Activated gamma-delta T cell treated with Interleukin-2 at 50 U/mL for 16 hours (primary cell): Measurements from ENCODE around the gene CDKN1C.
"Not testable (repeated sequence)": the region's sequence is repeated elsewhere in the genome, so short reads cannot be mapped to it uniquely, and the experiment has no call there.

Source experiments
- DNase-seq: peaks from one replicate; pipeline ENCODE4 v3.0.0-alpha.2; 2020

Gene CDKN1C

DNA sequence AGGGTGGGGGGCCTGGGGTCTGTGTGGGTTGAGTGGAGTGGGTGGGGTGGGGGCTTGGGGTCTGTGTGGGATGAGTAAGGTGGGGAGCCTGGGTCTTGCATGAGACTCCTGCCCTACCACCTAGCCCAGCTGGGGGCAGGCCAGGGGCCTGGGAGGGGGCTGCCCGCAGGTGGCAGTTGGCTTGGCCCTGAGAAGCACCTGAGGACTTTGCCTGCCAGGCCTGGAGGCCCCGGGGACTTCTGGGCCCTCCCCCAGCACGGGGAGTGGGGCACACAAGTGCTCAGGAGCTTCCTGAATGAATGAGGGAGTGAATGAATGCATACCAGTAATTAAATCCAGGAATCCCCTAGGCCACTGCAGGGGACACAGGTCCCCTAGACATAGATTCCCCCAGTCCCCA is 37.1 kb upstream of the CDKN1C start:
- no peak for DNase-seq

DNA sequence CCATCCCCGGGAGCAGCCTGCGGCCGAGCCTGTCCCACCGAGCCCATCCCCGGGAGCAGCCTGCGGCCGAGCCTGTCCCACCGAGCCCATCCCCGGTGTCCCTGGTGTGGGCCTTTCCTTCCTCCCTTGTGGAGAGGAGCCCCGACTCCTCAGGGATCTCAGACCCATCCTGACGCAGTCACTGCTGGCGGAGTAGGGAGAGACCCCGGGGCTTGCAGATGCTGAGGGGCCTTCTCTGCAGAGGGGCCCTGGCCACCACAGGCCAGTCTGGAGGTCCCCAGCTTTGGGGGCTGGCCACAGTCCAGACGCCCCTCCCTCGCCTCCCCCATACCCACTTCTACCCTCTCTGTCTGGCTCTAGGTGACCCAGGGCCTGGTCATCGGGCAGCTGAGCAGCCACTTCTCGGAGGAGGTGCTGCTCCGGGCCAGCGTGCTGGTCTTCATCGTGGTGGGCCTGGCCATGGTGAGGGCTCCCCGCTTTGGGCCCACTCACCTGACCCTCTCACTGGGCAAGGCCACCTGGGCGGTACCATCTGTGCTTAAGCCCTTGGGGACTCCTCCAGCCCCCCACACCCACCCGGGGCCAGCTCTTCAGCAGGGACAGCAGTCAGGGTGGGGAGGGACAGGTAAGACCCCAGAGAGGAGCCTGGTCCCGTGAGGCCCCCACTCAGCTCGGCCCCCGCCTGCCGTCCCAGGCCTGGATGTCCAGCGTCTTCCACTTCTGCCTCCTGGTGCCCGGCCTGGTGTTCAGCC is 36.3 kb upstream of the CDKN1C start:
- DNase-seq = no peak

DNA sequence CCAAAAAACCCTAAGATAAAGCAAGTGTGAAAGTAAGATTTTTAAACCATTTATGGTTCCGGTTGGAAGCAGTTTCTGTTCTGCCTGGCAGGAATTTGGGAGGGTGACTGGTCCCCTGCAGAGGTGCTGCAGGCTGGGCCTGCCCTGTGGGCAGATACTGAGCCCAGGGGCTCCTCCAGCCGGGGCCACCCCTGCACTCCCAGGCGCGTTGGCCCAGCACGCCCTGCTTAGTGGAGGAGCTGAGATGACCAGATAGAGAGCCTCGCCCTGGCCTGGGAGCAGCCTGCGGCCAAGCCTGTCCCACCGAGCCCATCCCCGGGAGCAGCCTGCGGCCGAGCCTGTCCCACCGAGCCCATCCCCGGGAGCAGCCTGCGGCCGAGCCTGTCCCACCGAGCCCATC is 35.7 kb upstream of the CDKN1C start:
- DNase-seq = no peak

DNA sequence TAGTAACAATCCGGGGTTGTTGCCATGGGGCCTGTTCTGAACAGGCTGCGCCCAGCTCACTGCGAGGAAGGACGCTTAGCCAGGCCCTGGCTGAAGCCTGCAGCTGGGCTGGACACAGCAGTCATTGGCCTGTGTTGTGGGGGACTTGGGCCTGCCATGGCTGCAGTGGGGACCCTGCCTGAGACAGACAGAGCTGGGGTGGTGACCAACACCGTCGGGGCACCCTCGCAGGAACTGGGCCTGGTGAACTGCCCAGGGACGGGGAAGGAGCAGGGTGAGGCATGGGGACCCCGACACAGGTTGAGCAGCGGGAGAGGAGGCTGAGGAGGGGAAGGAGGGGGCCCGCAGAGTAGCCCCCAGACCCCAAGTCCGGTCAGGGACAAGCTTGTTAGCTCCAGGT is 34.8 kb upstream of the CDKN1C start:
- no peak for DNase-seq

DNA sequence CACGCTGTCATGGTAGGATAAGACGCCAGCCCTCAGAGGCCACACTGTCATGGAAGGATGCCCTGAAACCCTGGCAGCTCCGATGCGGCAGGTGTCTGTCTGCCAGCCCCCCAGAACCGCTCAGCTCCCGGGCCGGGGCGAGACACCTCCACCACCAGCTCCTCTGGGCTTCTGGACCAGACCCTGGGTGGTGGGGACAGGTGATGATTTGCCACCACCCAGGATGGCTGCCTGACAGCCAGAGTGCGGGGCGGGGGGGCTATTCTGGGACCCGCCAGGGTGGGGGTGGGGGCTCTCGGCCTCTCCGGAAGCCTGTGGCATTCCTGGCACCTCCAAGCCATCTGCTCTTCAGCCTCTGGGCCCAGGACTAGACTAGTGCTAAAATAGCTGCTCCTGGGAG is 34.3 kb upstream of the CDKN1C start:
- no peak for DNase-seq

DNA sequence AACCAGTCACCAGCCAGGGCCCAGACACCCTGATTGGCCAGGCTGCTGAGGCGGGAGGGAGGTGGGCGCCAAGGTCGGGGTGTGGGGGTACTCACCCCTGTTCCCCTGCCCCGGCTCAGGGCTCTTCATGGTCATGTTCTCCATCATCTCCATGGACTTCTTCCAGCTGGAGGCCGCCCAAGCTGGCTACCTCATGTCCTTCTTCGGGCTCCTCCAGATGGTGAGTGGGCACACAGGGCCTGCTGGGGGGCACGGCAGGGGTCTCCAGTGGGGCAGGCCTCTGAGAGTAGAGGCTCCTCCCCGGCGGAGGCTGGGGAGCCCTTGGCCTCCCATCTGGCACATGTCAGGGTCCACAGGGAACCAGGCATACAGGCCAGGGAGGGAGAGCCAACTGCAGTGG is 33.6 kb upstream of the CDKN1C start:
- DNase-seq = no peak

DNA sequence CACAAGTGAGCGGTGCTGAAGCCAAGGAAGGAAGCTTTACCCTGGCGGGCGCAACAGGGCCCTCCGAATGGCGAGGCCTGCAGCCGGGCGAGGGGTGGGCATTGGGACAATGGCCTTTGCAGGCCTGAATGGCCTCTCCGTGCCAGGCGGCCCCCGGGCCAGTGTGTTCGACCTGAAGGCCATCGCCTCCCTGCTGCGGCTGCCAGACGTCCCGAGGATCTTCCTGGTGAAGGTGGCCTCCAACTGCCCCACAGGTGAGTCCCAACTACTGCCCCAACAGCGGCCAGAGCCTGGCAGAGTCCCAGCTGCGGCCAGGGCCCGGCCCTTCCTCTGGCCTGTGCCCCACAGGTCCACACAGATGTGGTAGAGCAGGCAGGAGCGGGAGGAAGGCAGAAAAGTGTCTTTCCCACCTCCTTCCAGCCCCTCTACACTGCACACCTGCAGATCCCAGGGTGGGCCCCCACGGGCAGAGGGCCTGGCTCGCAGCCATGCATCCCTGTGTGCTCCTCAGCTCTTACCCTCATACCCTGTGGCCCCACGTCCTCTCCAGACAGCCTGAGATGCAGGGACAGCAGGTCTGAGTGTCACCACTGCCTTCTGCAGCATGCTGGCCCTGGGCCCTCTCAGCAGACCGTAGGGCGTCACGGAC is 32.4 kb upstream of the CDKN1C start:
- DNase-seq = no peak

DNA sequence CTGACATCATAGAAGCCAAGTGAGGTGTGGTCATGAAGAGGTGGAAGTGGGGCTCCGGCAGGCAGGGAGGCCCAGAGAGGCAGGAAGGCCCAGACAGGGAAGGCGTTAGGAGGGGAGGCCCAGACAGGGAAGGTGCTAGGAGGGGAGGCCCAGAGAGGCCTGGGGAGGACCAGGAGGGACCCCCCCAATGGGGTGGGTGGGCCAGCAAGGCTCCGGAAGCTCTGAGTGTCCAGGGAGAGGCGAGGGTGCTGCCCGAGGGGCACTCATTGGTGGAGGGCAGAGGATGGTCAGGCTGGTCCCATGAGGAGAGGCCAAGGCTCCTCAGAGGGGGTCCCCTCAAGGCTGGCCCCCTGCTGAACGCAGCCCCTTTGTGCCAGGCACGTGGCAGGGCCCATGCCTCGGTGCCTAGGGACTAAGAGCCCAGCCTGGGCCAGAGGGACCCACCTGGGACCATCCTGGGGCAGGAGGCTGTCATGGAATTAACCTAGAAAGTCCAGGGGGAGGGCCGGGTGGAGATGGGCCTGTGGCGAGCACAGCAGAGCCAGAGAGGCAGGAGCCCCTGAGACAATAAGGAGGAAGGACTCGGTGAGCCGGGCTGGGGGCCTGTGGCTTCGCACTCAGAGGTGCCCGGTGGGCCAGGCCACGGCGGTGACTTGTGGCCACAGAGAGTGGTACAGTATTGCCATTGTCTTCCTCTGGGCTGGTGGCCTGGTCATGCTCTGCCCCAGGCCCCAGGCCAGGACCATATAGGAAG is 31.5 kb upstream of the CDKN1C start:
- no peak for DNase-seq

DNA sequence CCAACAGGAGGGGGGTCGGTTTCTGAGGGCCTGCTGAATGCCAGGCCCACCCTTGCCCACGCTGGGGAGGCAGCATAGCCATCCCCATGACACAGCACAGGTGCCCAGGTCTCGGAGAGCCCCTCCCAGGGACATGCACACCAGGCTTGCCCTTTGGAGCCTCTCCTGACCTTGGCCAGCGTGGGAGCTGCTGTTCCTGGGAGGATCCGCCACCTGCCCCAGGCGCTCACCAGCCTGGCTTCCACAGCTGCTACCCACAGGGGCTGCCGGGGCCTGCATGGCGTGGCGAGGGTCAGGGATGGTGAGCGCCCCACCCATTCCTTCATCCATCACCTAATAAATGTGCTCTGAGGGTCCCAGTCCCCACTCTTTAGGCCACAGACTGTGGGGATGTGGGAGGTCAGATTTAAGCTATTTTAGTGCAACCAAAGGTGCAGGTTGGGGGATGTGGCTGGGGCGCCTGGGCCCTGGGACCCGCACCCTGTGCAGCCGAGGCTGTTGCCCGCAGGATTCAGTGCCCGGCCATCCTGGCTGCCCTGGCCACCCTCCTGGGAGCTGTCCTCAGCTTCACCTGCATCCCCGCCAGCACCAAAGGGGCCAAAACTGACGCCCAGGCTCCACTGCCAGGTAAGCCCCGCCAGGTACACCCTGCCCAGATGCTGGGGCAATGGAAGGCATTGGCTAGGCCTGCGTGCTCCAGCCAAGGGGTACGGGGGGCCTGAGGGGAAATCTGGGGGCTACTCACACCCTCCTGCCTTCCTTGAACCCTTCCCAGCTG is 30.7 kb upstream of the CDKN1C start:
- DNase-seq = no peak

DNA sequence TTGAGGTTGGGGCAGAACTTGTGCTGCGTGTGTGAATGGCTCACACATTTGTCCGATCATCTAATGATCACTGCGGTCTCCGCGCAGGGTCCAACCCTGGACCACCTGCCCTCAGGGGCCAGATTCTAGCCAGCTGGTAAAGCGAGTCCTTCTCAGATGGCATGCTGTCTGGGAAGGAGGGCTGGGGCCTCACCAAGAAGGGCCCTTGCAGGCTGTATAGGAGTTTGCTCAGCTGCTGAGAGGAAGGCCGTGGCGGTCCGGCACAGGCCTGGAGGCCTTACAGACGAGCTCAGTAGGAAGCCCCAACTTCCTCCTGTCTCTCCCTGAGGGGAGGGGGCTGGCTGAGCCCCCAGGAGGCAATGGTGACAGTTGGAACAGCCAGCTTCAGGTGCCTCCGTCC is 29.9 kb upstream of the CDKN1C start:
- DNase-seq = no peak

DNA sequence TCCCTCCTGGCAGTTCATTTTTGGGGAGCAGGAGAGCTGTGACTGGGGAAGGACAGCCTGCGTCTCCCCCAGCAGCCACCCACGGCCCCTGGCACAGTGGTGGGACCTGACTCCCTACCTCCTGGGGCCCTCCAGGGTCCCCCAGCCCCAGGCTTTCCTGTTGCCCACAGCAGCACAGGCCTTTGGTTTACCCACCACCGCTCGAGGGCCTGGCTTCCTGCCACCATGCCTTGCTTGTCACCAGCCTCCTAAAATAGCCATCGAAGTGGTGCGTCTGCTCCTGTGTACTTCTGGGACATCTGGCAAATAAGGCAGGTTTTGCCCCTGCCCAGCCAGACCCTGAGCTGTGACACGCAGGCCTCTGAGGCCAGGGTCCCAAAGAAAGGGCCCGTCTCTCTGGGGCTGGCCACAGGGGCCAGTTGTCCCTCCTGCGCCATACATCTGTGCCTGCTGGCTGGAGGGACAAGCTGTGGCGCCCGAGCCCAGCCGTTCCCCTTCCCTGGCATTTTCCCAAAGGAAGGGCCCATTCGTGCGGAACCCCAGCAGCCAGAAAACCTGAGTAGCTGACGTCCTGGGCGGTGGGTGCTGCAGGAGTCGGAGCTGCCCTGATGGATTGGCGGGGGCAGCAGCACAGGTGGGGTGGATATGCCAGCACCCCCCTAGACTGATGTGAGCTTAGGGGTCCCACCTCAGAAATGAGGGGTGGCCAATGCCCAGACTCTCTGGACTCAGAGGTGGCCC is 29.1 kb upstream of the CDKN1C start:
- no peak for DNase-seq

DNA sequence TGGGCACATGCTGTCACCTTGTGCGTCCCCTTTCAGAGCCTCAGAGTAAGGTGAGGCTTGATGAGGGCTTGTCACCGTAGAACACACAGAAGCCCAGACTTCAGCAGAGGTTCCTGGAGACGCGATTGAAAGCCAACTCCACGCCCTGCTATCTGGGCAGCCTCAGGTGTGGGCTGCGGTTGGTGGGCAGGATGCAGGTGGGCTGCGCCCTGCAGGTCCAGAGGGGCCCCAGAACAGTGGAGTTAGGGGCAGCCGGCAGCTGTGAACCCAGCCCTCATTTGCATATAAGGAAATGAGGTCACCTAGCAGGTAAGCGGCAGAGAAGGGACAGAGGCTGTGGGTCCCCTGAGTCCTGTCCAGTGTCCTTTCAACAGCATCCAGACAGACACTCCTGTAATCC is 28.2 kb upstream of the CDKN1C start:
- DNase-seq = no peak

DNA sequence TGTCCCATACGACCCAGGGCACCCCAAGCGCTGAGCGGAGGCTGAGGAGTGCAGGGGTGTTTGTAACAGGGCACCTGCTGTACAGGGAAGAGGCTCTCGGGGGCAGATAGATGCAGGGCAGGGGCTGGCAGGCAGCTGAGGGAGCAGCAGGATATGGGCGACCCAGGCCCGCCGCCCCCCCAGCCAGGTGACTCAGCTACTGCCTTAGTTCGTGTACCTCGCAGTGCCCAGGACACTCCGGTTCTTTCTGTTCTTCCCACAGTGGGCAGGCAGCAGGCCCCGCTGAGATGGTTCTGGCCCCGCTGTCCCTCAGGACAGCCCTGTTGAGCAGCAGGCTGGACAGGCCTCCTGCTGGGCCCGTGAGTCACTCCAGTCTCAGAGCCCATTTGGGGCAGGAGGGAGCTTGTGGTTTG is 27.4 kb upstream of the CDKN1C start:
- no peak for DNase-seq

DNA sequence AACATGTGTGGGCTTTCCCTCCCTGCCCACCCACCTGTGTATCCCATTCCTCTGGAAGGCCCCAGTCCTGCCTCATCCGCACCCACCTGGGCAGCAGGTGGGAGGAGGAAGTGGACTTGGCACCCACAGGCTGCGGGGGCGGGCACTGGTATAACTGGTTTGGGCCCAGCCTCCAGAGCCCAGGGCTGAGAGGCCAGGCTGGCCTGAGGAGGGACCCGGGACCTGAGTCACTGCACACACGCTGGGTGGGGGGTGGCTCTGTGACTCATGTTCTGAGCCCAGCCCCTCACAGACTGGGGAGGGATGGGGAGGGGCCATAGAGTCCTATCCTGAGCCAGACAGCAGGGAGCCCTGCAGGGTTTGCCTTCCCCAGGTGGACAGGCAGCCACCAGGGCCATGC is 26.9 kb upstream of the CDKN1C start:
- no peak for DNase-seq

DNA sequence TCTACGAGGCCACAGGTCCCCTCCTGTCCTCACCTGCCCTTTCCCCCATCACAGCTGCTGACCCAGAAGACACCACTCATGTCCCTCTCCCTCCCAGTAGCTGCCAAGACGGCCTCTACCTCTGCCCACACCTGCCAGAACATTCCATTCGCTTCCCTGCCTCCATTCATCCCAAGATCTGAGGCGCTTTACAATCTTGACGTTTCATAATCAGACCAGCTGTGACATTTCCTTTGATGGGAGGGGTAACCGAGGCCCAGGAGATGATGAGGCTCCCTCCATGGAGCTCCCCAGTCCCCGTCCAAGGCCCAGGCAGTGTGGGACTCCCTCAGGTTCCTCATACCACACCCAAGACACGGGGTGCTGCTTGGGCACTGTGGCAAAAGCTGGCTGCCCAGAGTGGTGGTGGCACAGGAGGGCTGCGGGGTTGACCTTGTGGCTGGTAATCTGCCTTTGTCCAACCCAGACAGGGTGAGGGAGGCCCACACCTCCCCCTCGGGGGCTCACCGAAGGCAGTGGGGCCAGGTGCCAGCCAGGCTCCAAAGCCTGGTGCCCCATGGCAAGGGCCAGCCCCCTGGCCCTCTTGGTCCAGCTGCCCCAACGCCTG is 26.3 kb upstream of the CDKN1C start:
- DNase-seq = no peak

DNA sequence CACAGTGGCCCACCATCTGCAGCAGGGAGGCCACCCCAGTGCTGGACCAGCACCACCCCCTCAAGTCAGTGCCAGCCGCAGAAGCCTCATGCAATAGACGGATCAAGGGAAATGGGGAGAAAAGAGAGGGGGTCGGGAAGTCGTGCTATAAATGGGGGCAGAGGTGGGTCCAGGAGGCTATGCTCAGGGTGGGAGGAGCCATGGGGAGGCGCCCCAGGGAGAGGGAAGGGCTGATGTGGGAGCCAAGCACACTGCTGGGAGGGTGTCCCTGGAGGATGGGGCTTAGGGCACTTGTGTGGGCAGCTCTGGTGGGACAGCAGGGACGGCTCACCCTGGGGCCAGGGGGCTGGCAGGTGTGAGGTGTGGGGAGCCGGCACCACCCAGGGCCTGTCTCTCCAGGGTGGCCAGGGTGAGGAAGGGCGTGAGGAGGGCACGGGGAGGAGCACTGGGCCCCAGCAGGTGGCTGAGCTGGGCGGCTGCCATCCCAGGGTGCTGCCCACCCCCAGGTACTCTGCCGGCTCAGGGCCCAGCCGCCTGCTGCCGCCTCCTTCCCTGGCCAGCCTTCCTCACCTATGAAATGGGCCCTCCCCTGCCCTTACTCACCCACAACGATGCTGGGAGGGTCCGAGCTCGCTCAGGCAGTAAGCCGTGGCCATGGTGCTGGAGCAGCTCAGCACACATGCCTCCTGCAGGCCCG is 25.7 kb upstream of the CDKN1C start:
- no peak for DNase-seq

DNA sequence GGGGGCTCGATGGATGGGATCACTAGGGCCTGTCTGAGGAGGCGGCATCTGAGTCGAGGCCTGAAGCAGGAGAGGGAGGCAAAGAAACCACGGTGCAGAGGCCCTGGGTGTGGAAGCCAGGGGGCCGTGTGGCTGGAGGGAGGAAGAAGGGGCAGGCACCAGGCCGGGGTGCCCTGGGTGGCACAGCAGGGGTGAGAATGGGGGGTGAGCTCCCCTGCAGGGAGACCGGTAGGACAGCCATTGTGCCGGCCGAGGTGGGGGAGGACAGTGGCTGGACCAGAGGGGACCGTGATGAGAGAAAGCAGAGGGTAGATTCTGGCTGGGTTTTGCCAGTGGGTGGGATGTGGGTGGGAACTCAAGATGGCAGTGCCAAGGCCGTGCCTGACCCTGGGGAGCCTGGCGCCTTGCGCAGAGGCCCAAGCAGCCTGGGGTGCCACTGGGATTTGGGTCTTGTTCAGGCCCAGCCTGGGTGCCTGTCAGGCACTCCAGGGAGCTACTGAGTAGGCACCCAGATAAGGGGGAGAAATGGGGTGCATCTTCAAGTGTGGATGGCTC is 24.9 kb upstream of the CDKN1C start:
- DNase-seq = no peak

DNA sequence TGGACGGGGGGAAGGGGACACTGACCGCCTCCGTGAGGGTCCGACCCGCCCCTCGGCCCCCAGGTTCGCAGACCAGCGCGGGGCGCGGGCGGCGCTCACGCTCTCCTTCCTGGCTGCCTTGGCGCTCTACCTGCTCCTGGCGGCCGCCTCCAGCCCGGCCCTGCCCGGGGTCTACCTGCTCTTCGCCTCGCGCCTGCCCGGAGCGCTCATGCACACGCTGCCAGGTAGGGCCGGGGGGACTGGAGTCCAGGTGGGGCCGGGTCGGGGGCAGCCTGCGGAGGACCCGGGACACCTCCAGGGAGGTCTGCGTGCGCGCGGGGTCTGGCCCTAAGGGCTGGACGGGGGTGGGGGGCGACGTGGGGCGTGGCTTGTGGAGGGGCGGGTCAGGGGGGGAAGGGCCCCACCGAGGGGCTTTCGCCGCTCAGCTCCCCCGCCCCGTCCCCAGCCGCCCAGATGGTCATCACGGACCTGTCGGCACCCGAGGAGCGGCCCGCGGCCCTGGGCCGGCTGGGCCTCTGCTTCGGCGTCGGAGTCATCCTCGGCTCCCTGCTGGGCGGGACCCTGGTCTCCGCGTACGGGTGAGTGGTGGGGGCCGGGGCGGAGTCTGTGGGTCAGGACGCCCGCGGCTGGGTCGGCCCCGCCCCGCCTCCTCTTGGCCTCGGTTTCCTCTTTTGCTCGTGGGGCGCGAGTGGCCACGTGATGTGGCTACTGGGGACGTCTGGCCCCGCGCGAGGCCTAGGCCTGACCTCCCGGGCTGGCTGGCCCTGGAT is 23.7 kb upstream of the CDKN1C start:
- no peak for DNase-seq

DNA sequence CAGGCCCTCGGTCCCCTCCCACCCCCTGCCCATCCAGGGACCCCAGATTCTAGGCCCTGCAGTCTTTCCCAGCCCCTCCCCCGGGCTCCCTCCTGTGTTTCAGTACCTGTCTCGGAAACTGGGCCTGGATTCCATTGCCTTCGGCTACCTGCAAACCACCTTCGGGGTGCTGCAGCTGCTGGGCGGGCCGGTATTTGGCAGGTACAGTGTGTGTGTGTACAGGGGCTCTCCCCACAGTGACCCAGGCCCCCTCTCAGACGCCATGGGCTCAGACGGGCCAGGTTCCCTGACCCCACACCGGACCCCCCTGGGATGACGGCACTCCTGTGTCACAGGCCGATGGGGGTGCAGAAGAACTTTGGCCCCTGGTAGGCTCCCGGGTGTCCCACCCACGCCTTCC is 22.6 kb upstream of the CDKN1C start:
- DNase-seq = no peak

DNA sequence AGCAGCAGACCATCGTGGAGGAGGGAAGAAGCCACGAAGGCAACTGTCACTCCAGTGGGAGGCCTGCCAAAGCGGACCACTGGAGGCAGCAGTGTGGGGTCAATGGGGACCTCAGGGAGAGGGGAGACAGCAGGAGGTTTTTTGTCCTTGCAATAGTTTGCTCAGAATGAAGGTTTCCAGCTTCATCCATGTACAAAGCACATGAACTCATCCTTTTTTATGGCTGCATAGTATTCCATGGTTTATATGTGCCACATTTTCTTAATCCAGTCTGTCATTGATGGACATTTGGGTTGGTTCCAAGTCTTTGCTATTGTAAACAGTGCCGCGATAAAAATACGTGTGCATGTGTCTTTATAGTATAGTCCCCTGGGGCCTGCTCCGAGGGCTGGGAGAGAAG is 19.7 kb upstream of the CDKN1C start:
- DNase-seq = not testable (repeated sequence)
